HEK293 (cell line): ENCODE measurements around the gene TRPV5.

ENCODE experiments used
- CTCF ChIA-PET: fragments of 350-600 bp; formaldehyde crosslinking; extraction: SDS; loops from one replicate; lab custom pipeline; 2021; ENCODE audit warnings: antibody characterized with exemption; lab: Yijun Ruan, JAX
- POLR2A ChIA-PET: fragments of 300-600 bp; formaldehyde crosslinking; extraction: SDS; loops from one replicate; lab custom pipeline; 2020; ENCODE audit warnings: antibody characterized with exemption, inconsistent platforms; lab: Yijun Ruan, JAX
- H3K27ac ChIP-seq: fragments of 200-500 bp; sonication (Bioruptor generic); 2 replicates; pipeline ENCODE4 v1.5.1; 2014; ENCODE audit warnings: low read depth, low read length, control low read depth, inconsistent platforms; ENCODE audit errors: extremely low read depth
- H3K36me3 ChIP-seq, 2 experiments: fragments of 200-500 bp in 1 of 2; sonication (Bioruptor generic) in 1 of 2; 1 replicate in 1 of 2; 2 replicates in 1 of 2; pipeline ENCODE4 v1.5.1; 2014 to 2017; ENCODE audit warnings: inconsistent platforms in 2 of 2, low read length in 2 of 2; ENCODE audit not compliant: control insufficient read depth in 2 of 2, insufficient read depth in 1 of 2
- H3K4me1 ChIP-seq: fragments of 200-500 bp; sonication (Bioruptor generic); 2 replicates; pipeline ENCODE4 v1.5.1; 2014; ENCODE audit warnings: mild to moderate bottlenecking, low read length, inconsistent platforms; ENCODE audit not compliant: control insufficient read depth, insufficient read depth
- H3K4me3 ChIP-seq: 2 replicates; pipeline ENCODE4 v1.5.1; 2011; ENCODE audit warnings: low read depth, mild to moderate bottlenecking, control low read depth, low read length, moderate library complexity
- H3K9me3 ChIP-seq: fragments of 200-500 bp; sonication (Bioruptor generic); 2 replicates; pipeline ENCODE4 v1.5.1; 2014; ENCODE audit warnings: low read depth, low read length, inconsistent platforms; ENCODE audit not compliant: control insufficient read depth, insufficient read depth
- BCL11A ChIP-seq: fragments of 450-650 bp; formaldehyde crosslinking; IDR thresholded peaks from 2 replicates; pipeline ENCODE4 v1.5.1; 2016; ENCODE audit warnings: low read depth, missing biosample characterization, missing genetic modification characterization
- HOXD13 ChIP-seq: sonication (generic); formaldehyde crosslinking; IDR thresholded peaks from 2 replicates; pipeline ENCODE4 v1.8.0; 2022; ENCODE audit warnings: missing genetic modification reagents, borderline replicate concordance
- KLF7 ChIP-seq: fragments of 450-650 bp; formaldehyde crosslinking; IDR thresholded peaks from 2 replicates; pipeline ENCODE4 v1.5.1; 2016; ENCODE audit warnings: missing biosample characterization, missing genetic modification characterization, borderline replicate concordance
- OVOL3 ChIP-seq: fragments of 450-650 bp; formaldehyde crosslinking; IDR thresholded peaks from 2 replicates; pipeline ENCODE4 v1.5.1; 2016; ENCODE audit warnings: missing biosample characterization, missing genetic modification characterization
- RBAK ChIP-seq: fragments of 450-650 bp; formaldehyde crosslinking; IDR thresholded peaks from 2 replicates; pipeline ENCODE4 v1.5.1; 2016; ENCODE audit warnings: missing biosample characterization, missing genetic modification characterization
- SALL2 ChIP-seq: fragments of 450-650 bp; formaldehyde crosslinking; IDR thresholded peaks from 2 replicates; pipeline ENCODE4 v1.5.0; 2017; ENCODE audit warnings: missing biosample characterization, mild to moderate bottlenecking, missing genetic modification characterization, borderline replicate concordance
- SCRT1 ChIP-seq: fragments of 450-650 bp; formaldehyde crosslinking; IDR thresholded peaks from 2 replicates; pipeline ENCODE4 v1.5.1; 2016; ENCODE audit warnings: missing biosample characterization, missing genetic modification characterization, borderline replicate concordance
- SETDB1 ChIP-seq: IDR thresholded peaks from one replicate; pipeline ENCODE4 v1.6.1; 2017; ENCODE audit warnings: mild to moderate bottlenecking, low read length, moderate library complexity, mixed read lengths; ENCODE audit not compliant: insufficient read length
- TRIM28 ChIP-seq: IDR thresholded peaks from 2 replicates; pipeline ENCODE4 v1.6.1; 2011; ENCODE audit warnings: low read length, control low read depth, borderline replicate concordance
- ZBTB21 ChIP-seq: fragments of 450-650 bp; formaldehyde crosslinking; IDR thresholded peaks from 2 replicates; pipeline ENCODE4 v1.5.1; 2017; ENCODE audit warnings: missing biosample characterization, missing genetic modification characterization
- ZNF112 ChIP-seq: fragments of 450-650 bp; formaldehyde crosslinking; IDR thresholded peaks from 2 replicates; pipeline ENCODE4 v1.5.0; 2017; ENCODE audit warnings: missing biosample characterization, missing genetic modification characterization
- ZNF133 ChIP-seq: fragments of 450-650 bp; formaldehyde crosslinking; IDR thresholded peaks from 2 replicates; pipeline ENCODE4 v1.5.1; 2016; ENCODE audit warnings: missing biosample characterization, missing genetic modification characterization
- ZNF16 ChIP-seq: fragments of 450-650 bp; formaldehyde crosslinking; IDR thresholded peaks from 2 replicates; pipeline ENCODE4 v1.5.1; 2016; ENCODE audit warnings: low read depth, missing biosample characterization, missing genetic modification characterization
- ZNF174 ChIP-seq: fragments of 450-650 bp; formaldehyde crosslinking; IDR thresholded peaks from 2 replicates; pipeline ENCODE4 v1.5.0; 2017; ENCODE audit warnings: missing biosample characterization, mild to moderate bottlenecking, missing genetic modification characterization
- ZNF2 ChIP-seq: fragments of 450-650 bp; formaldehyde crosslinking; IDR thresholded peaks from 2 replicates; pipeline ENCODE4 v1.5.1; 2016; ENCODE audit warnings: missing biosample characterization, missing genetic modification characterization
- ZNF23 ChIP-seq: fragments of 450-650 bp; formaldehyde crosslinking; IDR thresholded peaks from 2 replicates; pipeline ENCODE4 v1.5.1; 2016; ENCODE audit warnings: missing biosample characterization, missing genetic modification characterization, borderline replicate concordance
- ZNF239 ChIP-seq: fragments of 450-650 bp; formaldehyde crosslinking; IDR thresholded peaks from 2 replicates; pipeline ENCODE4 v1.5.1; 2016; ENCODE audit warnings: missing biosample characterization, missing genetic modification characterization
- ZNF302 ChIP-seq: fragments of 450-650 bp; formaldehyde crosslinking; IDR thresholded peaks from 2 replicates; pipeline ENCODE4 v1.5.1; 2016; ENCODE audit warnings: missing biosample characterization, missing genetic modification characterization, low read depth
- ZNF354C ChIP-seq: fragments of 450-650 bp; formaldehyde crosslinking; IDR thresholded peaks from 2 replicates; pipeline ENCODE4 v1.5.1; 2016; ENCODE audit warnings: missing biosample characterization, missing genetic modification characterization, low read depth, borderline replicate concordance
- ZNF426 ChIP-seq: fragments of 450-650 bp; formaldehyde crosslinking; IDR thresholded peaks from 2 replicates; pipeline ENCODE4 v1.5.1; 2017; ENCODE audit warnings: missing biosample characterization, missing genetic modification characterization, mild to moderate bottlenecking, inconsistent platforms, moderate library complexity
- ZNF510 ChIP-seq: fragments of 450-650 bp; formaldehyde crosslinking; IDR thresholded peaks from 2 replicates; pipeline ENCODE4 v1.5.1; 2018; ENCODE audit warnings: mild to moderate bottlenecking, missing genetic modification characterization, missing biosample characterization; ENCODE audit not compliant: insufficient replicate concordance
- ZNF561 ChIP-seq: fragments of 450-650 bp; IDR thresholded peaks from 2 replicates; pipeline ENCODE4 v1.5.1; 2018; ENCODE audit warnings: missing biosample characterization, missing genetic modification characterization, borderline replicate concordance
- ZNF600 ChIP-seq: fragments of 450-650 bp; formaldehyde crosslinking; IDR thresholded peaks from 2 replicates; pipeline ENCODE4 v1.5.1; 2016; ENCODE audit warnings: missing biosample characterization, missing genetic modification characterization
- ZNF670 ChIP-seq: fragments of 450-650 bp; formaldehyde crosslinking; IDR thresholded peaks from 2 replicates; pipeline ENCODE4 v1.5.1; 2016; ENCODE audit warnings: missing biosample characterization, missing genetic modification characterization, low read depth
- ZNF785 ChIP-seq: fragments of 450-650 bp; formaldehyde crosslinking; IDR thresholded peaks from 2 replicates; pipeline ENCODE4 v1.5.1; 2016; ENCODE audit warnings: missing biosample characterization, missing genetic modification characterization
- ZNF791 ChIP-seq: fragments of 450-650 bp; formaldehyde crosslinking; IDR thresholded peaks from 2 replicates; pipeline ENCODE4 v1.5.1; 2016; ENCODE audit warnings: missing biosample characterization, missing genetic modification characterization
- ZNF830 ChIP-seq: fragments of 450-650 bp; IDR thresholded peaks from 2 replicates; pipeline ENCODE4 v1.5.0; 2018; ENCODE audit warnings: missing biosample characterization, missing genetic modification characterization, low read depth, mild to moderate bottlenecking, moderate library complexity
- ZNF843 ChIP-seq: fragments of 450-650 bp; formaldehyde crosslinking; IDR thresholded peaks from 2 replicates; pipeline ENCODE4 v1.5.1; 2016; ENCODE audit warnings: missing biosample characterization, missing genetic modification characterization
- TF ChIP-seq, protein P1 (sequence below): fragments of 450-650 bp; formaldehyde crosslinking; optimal IDR thresholded peaks from 2 replicates; pipeline ENCODE3; 2016; ENCODE audit warnings: missing biosample characterization, mild to moderate bottlenecking, missing genetic modification characterization
- TF ChIP-seq, protein P2 (sequence below): fragments of 450-650 bp; formaldehyde crosslinking; IDR thresholded peaks from 2 replicates; pipeline ENCODE4 v1.5.1; 2016; ENCODE audit warnings: missing biosample characterization, missing genetic modification characterization, borderline replicate concordance
- TF ChIP-seq, protein P3 (sequence below): fragments of 450-650 bp; formaldehyde crosslinking; IDR thresholded peaks from 2 replicates; pipeline ENCODE4 v1.5.1; 2016; ENCODE audit warnings: missing biosample characterization, missing genetic modification characterization

Gene TRPV5

DNA sequence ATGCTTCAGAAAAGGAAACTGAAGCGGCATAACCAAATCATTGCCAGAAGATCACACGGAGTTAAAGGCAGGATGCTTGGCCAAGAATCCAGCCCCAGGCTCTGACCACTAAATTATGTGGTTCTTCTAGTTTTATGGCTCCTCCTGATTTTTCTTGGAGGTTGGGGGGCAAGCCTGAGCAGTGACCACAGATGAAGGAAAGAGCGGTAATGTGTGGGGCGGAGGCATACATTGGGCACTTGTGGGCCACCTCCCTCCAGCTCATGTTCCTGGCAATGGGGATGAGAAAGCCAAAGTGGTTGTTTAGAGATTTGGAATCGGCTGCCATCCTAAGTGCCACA lies 51.2 kb downstream of the TRPV5 start:
- Histone ChIP-seq H3K4me3 (no peak overlapping the region), H3K36me3 (no peaks in the 10 kb centered on the region), H3K9me3 (no peaks in the 10 kb centered on the region), H3K27ac (no peak overlapping the region), H3K4me1 (no peaks in the 10 kb centered on the region)
- TF ChIP-seq RBAK (tag by site-specific recombination) (no peak), ZNF302 (tag by site-specific recombination) (no peak), ZNF239 (tag by site-specific recombination) (no peak), KLF7 (no peak), ZNF830 (tag by site-specific recombination) (no peak), ZNF112 (tag by site-specific recombination) (no peak), ZNF785 (tag by site-specific recombination) (no peak), SALL2 (tag by site-specific recombination) (no peak), ZNF354C (tag by site-specific recombination) (no peak), SETDB1 (no peak), ZNF791 (tag by site-specific recombination) (no peak), ZNF426 (no peak), SCRT1 (tag by site-specific recombination) (no peak), TRIM28 (no peak)
- POLR2A ChIA-PET = no interaction called here
- CTCF ChIA-PET = interaction anchor here (0.6 to 5.0 kb wide), 8 partner anchors 10 to 120 kb away, joined by 3 to 75 read pairs (median 7); partner anchors contain the start of gene EPHB6

DNA sequence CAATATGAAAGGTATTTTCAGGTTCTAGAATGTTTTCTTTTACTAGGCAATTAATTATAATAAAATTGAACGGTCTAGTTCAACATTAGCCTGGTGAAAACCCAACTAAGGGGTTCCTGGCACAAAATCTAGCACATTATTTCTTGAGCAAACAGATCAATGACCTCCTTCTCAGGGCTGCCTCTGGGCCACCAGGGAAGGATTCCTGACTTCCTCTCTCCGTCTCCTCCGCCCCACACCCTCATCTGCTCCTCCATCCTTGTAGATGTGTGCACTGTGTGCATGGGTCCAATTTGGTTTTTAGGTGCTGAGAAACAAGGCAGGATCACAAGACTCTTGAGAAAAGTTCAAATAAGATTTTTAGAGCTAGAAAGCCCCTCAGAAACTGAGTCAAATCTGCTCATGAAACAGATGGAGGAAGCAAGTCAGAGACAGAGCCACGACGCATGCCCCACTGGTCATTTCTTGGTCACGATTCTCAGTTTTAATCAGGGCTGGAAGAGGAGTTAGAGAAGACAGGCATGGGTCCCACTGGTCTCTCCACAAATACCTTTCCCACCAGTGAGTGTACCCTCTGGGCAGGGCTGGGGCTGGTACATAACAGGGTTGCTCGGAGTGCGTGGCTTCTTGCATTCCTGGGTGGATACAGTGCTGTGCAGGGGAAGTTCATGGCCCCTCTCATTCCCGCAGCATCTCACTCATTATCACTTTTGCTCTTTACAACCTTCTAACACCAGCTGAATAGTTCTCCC lies 51.8 kb downstream of the TRPV5 start:
- no peaks in the 10 kb centered on the region for H3K36me3 ChIP-seq
- H3K4me3 ChIP-seq = no peak overlapping the region
- no peaks in the 10 kb centered on the region for H3K4me1 ChIP-seq
- H3K9me3 ChIP-seq = no peaks in the 10 kb centered on the region
- TF ChIP-seq BCL11A (tag by site-specific recombination) (no peak), ZNF670 (tag by site-specific recombination) (no peak), ZNF561 (tag by site-specific recombination) (no peak), ZNF600 (tag by site-specific recombination) (no peak), ZNF510 (no peak), ZNF16 (tag by site-specific recombination) (no peak), OVOL3 (tag by site-specific recombination) (no peak), HOXD13 (CRISPR knock-in tag) (no peak), ZNF791 (tag by site-specific recombination) (no peak), ZNF843 (tag by site-specific recombination) (no peak), ZNF174 (tag by site-specific recombination) (no peak), ZBTB21 (tag by site-specific recombination) (no peak), ZNF2 (no peak), ZNF133 (tag by site-specific recombination) (no peak), ZNF23 (no peak)
- TF ChIP-seq, protein P1, sequence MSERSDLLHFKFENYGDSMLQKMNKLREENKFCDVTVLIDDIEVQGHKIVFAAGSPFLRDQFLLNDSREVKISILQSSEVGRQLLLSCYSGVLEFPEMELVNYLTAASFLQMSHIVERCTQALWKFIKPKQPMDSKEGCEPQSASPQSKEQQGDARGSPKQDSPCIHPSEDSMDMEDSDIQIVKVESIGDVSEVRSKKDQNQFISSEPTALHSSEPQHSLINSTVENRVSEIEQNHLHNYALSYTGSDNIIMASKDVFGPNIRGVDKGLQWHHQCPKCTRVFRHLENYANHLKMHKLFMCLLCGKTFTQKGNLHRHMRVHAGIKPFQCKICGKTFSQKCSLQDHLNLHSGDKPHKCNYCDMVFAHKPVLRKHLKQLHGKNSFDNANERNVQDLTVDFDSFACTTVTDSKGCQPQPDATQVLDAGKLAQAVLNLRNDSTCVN = no peak
- TF ChIP-seq, protein P2, sequence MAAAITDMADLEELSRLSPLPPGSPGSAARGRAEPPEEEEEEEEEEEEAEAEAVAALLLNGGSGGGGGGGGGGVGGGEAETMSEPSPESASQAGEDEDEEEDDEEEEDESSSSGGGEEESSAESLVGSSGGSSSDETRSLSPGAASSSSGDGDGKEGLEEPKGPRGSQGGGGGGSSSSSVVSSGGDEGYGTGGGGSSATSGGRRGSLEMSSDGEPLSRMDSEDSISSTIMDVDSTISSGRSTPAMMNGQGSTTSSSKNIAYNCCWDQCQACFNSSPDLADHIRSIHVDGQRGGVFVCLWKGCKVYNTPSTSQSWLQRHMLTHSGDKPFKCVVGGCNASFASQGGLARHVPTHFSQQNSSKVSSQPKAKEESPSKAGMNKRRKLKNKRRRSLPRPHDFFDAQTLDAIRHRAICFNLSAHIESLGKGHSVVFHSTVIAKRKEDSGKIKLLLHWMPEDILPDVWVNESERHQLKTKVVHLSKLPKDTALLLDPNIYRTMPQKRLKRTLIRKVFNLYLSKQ (tag by site-specific recombination) = no peak
- TF ChIP-seq, protein P3, sequence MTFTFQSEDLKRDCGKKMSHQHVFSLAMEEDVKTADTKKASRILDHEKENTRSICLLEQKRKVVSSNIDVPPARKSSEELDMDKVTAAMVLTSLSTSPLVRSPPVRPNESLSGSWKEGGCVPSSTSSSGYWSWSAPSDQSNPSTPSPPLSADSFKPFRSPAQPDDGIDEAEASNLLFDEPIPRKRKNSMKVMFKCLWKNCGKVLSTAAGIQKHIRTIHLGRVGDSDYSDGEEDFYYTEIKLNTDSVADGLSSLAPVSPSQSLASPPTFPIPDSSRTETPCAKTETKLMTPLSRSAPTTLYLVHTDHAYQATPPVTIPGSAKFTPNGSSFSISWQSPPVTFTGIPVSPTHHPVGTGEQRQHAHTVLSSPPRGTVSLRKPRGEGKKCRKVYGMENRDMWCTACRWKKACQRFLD = no peak
- ChIA-PET POLR2A (no interaction called here), CTCF (interaction anchor here (0.6 to 5.0 kb wide), 27 partner anchors 10 to 1320 kb away, joined by 3 to 75 read pairs (median 4); partner anchors contain the start of genes EPHB6 and TAS2R40)
- H3K27ac ChIP-seq = no peak overlapping the region
